K562 (cell line): ENCODE data around the gene CARD10. TPM values are rescaled to one million over a fixed set of nuclear protein-coding genes. Genes with fewer than 3 reads are reported as not detected.
"Not testable (repeated sequence)": the region's sequence is repeated elsewhere in the genome, so short reads cannot be mapped to it uniquely, and the experiment has no call there.

ENCODE experiments used
- ATAC-seq: fragments of 200-7000 bp; cut with Tn5 transposase; 3 replicates; pipeline ENCODE4 v1.9.1; 2020; ENCODE audit warnings: moderate library complexity
- BruUV-seq: library from RNA; stranded (reverse); fragments of 400-500 nt; replicated peaks from 2 replicates; lab custom pipeline; 2021; lab: Mats Ljungman, UMichigan
- CTCF ChIA-PET: fragments of 300-600 bp; formaldehyde crosslinking; extraction: SDS; loops from one replicate; lab custom pipeline; 2021; ENCODE audit warnings: low intra/inter-chr PET ratio; lab: Yijun Ruan, JAX
- POLR2A ChIA-PET: fragments of 300-600, 350-650 bp; sonication (Branson Sonifier 250); formaldehyde crosslinking; extraction: SDS; loops from one replicate; lab custom pipeline; 2021; ENCODE audit warnings: antibody characterized with exemption, inconsistent platforms; lab: Yijun Ruan, JAX
- DNase-seq, 4 experiments: peaks; one replicate each; pipeline versions ENCODE4 v3.0.0 to v3.0.0-alpha.2; 2011 to 2018; ENCODE audit warnings: low spot score in 3 of 4, mixed read lengths in 3 of 4; ENCODE audit errors: extremely low read depth in 1 of 4
- FAIRE-seq: peaks from 2 replicates; lab custom pipeline; 2011; peaks lifted over from hg19 to GRCh38; lab: Jason Lieb, UNC
- H2AFZ ChIP-seq: 2 replicates; pipeline ENCODE4 v1.6.0; 2011; ENCODE audit warnings: low read depth, low read length, control low read depth, inconsistent platforms
- H3K27ac ChIP-seq: fragments of 200-600 bp; 3 replicates; pipeline ENCODE4 v1.8.0; 2011; ENCODE audit warnings: low read depth, mild to moderate bottlenecking, control low read depth, inconsistent platforms, low read length, moderate library complexity, mixed read lengths; ENCODE audit errors: extremely low read depth
- H3K27me3 ChIP-seq, 2 experiments: fragments of 300-600 bp in 1 of 2; 2 replicates in 1 of 2; 3 replicates in 1 of 2; pipeline versions ENCODE4 v1.6.0 to v1.8.0; 2011; ENCODE audit warnings: inconsistent platforms in 2 of 2, low read length in 2 of 2, mild to moderate bottlenecking in 1 of 2, mixed read lengths in 1 of 2, moderate library complexity in 1 of 2; ENCODE audit not compliant: control insufficient read depth in 2 of 2, insufficient read depth in 2 of 2
- H3K36me3 ChIP-seq: fragments of 300-600 bp; 3 replicates; pipeline ENCODE4 v1.8.0; 2011; ENCODE audit warnings: mild to moderate bottlenecking, low read length, inconsistent platforms; ENCODE audit not compliant: control insufficient read depth, insufficient read depth
- H3K4me1 ChIP-seq, 2 experiments: fragments of 200-600 bp in 1 of 2; replicated peaks in 1 of 2; 2 replicates in 1 of 2; 3 replicates in 1 of 2; pipeline versions ENCODE4 v1.5.1 to v1.8.0; 2011; ENCODE audit warnings: inconsistent platforms in 2 of 2, low read length in 2 of 2, mild to moderate bottlenecking in 1 of 2, mixed read lengths in 1 of 2, moderate library complexity in 1 of 2; ENCODE audit not compliant: control insufficient read depth in 2 of 2, insufficient read depth in 2 of 2
- H3K4me2 ChIP-seq: 2 replicates; pipeline ENCODE4 v1.6.1; 2011; ENCODE audit warnings: low read length, control low read depth, inconsistent platforms, mixed read lengths; ENCODE audit not compliant: insufficient read depth
- H3K4me3 ChIP-seq: fragments of 200-600 bp; sonication (generic), shearing (Covaris generic); 2 replicates; pipeline ENCODE4 v1.5.1; 2016; ENCODE audit warnings: control low read depth, inconsistent platforms
- H3K79me2 ChIP-seq: fragments of 200-600 bp; 3 replicates; pipeline ENCODE4 v1.8.0; 2011; ENCODE audit warnings: low read length, inconsistent platforms; ENCODE audit not compliant: control insufficient read depth, insufficient read depth
- H3K9ac ChIP-seq, 2 experiments: 2 replicates each; pipeline versions ENCODE4 v1.6.0 to v1.6.1; 2011; ENCODE audit warnings: low read depth in 2 of 2, low read length in 2 of 2, control low read depth in 1 of 2, inconsistent platforms in 1 of 2, mild to moderate bottlenecking in 1 of 2, mixed read lengths in 1 of 2; ENCODE audit not compliant: insufficient read depth in 1 of 2
- H3K9me1 ChIP-seq: one replicate; pipeline ENCODE4 v1.6.0; 2011; ENCODE audit warnings: inconsistent platforms, mild to moderate bottlenecking, low read length, moderate library complexity; ENCODE audit not compliant: control insufficient read depth, insufficient read depth
- H3K9me3 ChIP-seq: replicated peaks from 2 replicates; pipeline ENCODE4 v1.5.1; 2011; ENCODE audit warnings: low read depth, low read length, inconsistent platforms; ENCODE audit not compliant: control insufficient read depth, insufficient read depth
- H4K20me1 ChIP-seq: replicated peaks from 2 replicates; pipeline ENCODE4 v1.6.1; 2011; ENCODE audit warnings: low read length, inconsistent platforms, mixed read lengths; ENCODE audit not compliant: control insufficient read depth, insufficient read depth
- BCOR ChIP-seq: fragments of 450-650 bp; IDR thresholded peaks from 2 replicates; pipeline ENCODE4 v1.6.1; 2016
- KDM1A ChIP-seq, 2 experiments: fragments of 450-650 bp; IDR thresholded peaks; 2 replicates each; pipeline ENCODE4 v1.6.1; 2016; ENCODE audit warnings: mild to moderate bottlenecking in 2 of 2
- LEF1 ChIP-seq: fragments of 450-650 bp; IDR thresholded peaks from 2 replicates; pipeline ENCODE4 v1.6.1; 2016; ENCODE audit warnings: mild to moderate bottlenecking
- NCOA2 ChIP-seq, 2 experiments: fragments of 450-650 bp; IDR thresholded peaks; 2 replicates each; pipeline ENCODE4 v1.6.1; 2018; ENCODE audit warnings: mild to moderate bottlenecking in 2 of 2, moderate library complexity in 1 of 2; ENCODE audit not compliant: partially characterized antibody in 2 of 2
- WGBS: fragments of 100-300 bp; shearing (Covaris generic); methylation state at CpG from one replicate; pipeline ENCODE4 v1.1.6; 2016; ENCODE audit warnings: low coverage, mixed read lengths; ENCODE audit not compliant: insufficient coverage; ENCODE audit errors: missing lambda C conversion rate; 5-methylcytosine and 5-hydroxymethylcytosine counted together
- in situ Hi-C: fragments of 300-500 bp; cut with MboI; formaldehyde crosslinking; loops from 4 replicates; pipeline ENCODE4 v1.15.0; 2018; ENCODE audit warnings: inconsistent platforms, mixed read lengths
- intact Hi-C: fragments of 100-400 bp; cut with micrococcal nuclease; formaldehyde crosslinking; loops from 2 replicates; pipeline ENCODE4 v1.14.2; 2022
- polyA plus RNA-seq, 8 experiments: library from polyadenylated mRNA; depleted of rRNA in 4 of 8; stranded (reverse) in 5 of 8; unstranded in 3 of 8; fragments of >200 nt; fragmentation: Nextera tagmentation in 2 of 8; fragmentation: Illumina TruSeq in 1 of 8; extraction: Ambion mirVana in 2 of 8; extraction: Trizol in 1 of 8; gene quantifications; 2 replicates each; pipeline versions ENCODE4 v1.2.1 to v1.2.3, GENCODE V29; 2011 to 2014; ENCODE audit warnings: inconsistent platforms in 1 of 8, missing spikeins in 1 of 8
- total RNA-seq, 7 experiments: library from RNA; depleted of rRNA in 6 of 7; stranded (reverse); fragments of >200 nt in 6 of 7; fragmentation: Illumina TruSeq in 2 of 7; extraction: Trizol in 2 of 7; gene quantifications; 2 replicates each; pipeline versions ENCODE4 v1.2.1 to v1.2.3, GENCODE V29; 2011 to 2021; ENCODE audit warnings: low replicate concordance in 1 of 7
- TF ChIP-seq, protein P1 (sequence below), 3 experiments: IDR thresholded peaks in 2 of 3; conservative IDR thresholded peaks in 1 of 3; 2 replicates each; pipeline ENCODE4 v1.5.1; 2011 to 2012; ENCODE audit warnings: low read length in 3 of 3, mild to moderate bottlenecking in 3 of 3, control low read depth in 2 of 3, improper control_type of control experiment in 1 of 3, inconsistent platforms in 1 of 3, low read depth in 1 of 3, mixed read lengths in 1 of 3, moderate library complexity in 1 of 3; ENCODE audit not compliant: insufficient read depth in 2 of 3

Gene CARD10
- total and polyA plus RNA-seq, 9 of the 15 experiments (the other 6 are each of a cell fraction or from before 2014, with no cell fraction given): 0.13 to 5.8 (median 1.6) TPM

DNA sequence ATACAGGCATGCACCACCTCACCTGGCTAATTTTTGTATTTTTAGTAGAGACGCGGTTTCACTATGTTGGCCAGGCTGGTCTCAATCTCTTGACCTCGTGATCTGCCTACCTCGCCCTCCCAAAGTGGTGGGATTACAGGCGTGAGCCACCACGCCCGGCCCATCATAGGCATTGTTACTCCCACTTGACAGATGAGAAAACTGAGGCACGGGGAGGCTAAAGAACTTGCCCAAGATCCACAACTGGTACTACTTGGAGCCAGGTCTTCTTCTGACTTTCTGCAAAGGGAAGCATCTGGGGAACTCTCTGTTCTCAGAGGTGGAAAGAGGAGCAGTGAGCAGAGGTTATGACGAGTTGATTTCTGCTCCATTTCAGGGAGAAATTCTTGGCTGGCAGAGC, 31.7 kb upstream of the CARD10 start:
- POLR2A ChIA-PET: interaction anchor here (0.6 kb wide), 2 partner anchors 78 to 579 kb away, joined by 3 read pairs; no protein-coding TSS in a partner anchor
- FAIRE-seq, DNase-seq, H3K9me3 ChIP-seq, H3K79me2 ChIP-seq, H3K9ac ChIP-seq, H3K36me3 ChIP-seq, in situ Hi-C loops, intact Hi-C loops, H3K27me3 ChIP-seq, BruUV-seq, ATAC-seq, H3K27ac ChIP-seq, H3K4me2 ChIP-seq, H3K4me3 ChIP-seq, H3K9me1 ChIP-seq, H4K20me1 ChIP-seq, H2AFZ ChIP-seq: not testable (repeated sequence)
- peak; percentile 41 to 55; a peak in 2 of 4 replicates for TF ChIP-seq KDM1A (IDR thresholded peaks at IDR 0.05)
- TF ChIP-seq BCOR: peak; percentile 72
- CTCF ChIA-PET: interaction anchor here (0.6 kb wide), 1 partner anchor 42 kb away, joined by 3 read pairs; no protein-coding TSS in a partner anchor
- peaks cover 26 to 47% of the 10 kb centered on the region in 2 experiments for H3K4me1 ChIP-seq
- 50% methylated on average over 7 of the region's 9 CpGs for WGBS

DNA sequence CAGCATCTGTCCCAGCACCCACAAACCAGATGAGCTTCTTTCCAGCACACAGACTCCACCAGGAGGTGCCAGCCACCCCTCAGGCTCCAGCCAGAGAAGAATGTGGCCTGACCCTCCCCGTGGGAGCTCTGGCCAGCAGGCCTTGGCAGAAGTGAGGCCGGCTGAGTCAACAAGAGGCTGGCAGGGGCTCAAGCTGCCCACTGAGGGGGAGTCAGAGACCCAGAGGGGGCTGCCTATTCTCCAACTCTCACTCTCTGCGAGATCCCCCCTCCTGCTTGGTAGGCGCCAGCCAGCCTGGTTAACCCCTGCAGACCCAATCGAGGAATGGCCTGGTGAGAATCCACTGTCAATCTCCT, 30.5 kb upstream of the CARD10 start:
- H3K4me2 ChIP-seq: no peak overlapping the region

More for the DNA sequence above, 30.5 kb upstream of the CARD10 start:
- FAIRE-seq: no peak
- Histone ChIP-seq H3K27ac (no peak overlapping the region), H3K4me3 (no peak overlapping the region), H3K9me3 (no peaks in the 10 kb centered on the region), H3K36me3 (no peaks in the 10 kb centered on the region), H3K9me1 (no peaks in the 10 kb centered on the region), H2AFZ (no peak overlapping the region), H3K27me3 (no peaks in the 10 kb centered on the region), H3K79me2 (no peaks in the 10 kb centered on the region; the same call in 2 of the 3 replicates), H3K9ac (no peak overlapping the region)
- POLR2A ChIA-PET: interaction anchor here (0.6 to 2.1 kb wide), 6 partner anchors 12 to 35 kb away, joined by 3 to 9 read pairs (median 4); partner anchors contain the start of gene LGALS2
- DNase-seq: no peak
- no peak for ATAC-seq
- TF ChIP-seq, protein P1, sequence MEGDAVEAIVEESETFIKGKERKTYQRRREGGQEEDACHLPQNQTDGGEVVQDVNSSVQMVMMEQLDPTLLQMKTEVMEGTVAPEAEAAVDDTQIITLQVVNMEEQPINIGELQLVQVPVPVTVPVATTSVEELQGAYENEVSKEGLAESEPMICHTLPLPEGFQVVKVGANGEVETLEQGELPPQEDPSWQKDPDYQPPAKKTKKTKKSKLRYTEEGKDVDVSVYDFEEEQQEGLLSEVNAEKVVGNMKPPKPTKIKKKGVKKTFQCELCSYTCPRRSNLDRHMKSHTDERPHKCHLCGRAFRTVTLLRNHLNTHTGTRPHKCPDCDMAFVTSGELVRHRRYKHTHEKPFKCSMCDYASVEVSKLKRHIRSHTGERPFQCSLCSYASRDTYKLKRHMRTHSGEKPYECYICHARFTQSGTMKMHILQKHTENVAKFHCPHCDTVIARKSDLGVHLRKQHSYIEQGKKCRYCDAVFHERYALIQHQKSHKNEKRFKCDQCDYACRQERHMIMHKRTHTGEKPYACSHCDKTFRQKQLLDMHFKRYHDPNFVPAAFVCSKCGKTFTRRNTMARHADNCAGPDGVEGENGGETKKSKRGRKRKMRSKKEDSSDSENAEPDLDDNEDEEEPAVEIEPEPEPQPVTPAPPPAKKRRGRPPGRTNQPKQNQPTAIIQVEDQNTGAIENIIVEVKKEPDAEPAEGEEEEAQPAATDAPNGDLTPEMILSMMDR (IDR thresholded peaks at IDR 0.05 in 2 of 3, conservative IDR thresholded peaks at IDR 0.05 in 1 of 3; ENCODE audit: insufficient read depth in 2 of 3, low read depth in 1 of 3, low read length in 3 of 3): 0 out of 6 replicates have a peak, but pooled peaks of 2 of the 3 experiments have one; percentile 3 to 7
- TF ChIP-seq LEF1 (no peak), NCOA2 (IDR thresholded peaks at IDR 0.05; ENCODE audit: partially characterized antibody in 2 of 2) (no peak)
- TF ChIP-seq, all 486 proteins: peak for 1
- BruUV-seq: no TSS peak
- CTCF ChIA-PET: no interaction called here
- intact Hi-C loops (no loop called here), in situ Hi-C loops (loop anchor here (10.0 kb wide), 1 partner anchor 425 kb away; no protein-coding TSS in a partner anchor)
- no peaks in the 10 kb centered on the region for H4K20me1 ChIP-seq
- 60% methylated on average over 5 of the region's 5 CpGs for WGBS
- H3K4me1 ChIP-seq: peaks cover 26 to 53% of the 10 kb centered on the region in 2 experiments
